ENCODE measurements around the gene SP7.
A peak's percentile ranks its signal among the peaks of the same experiment; 100 is the strongest.
"Not testable (repeated sequence)": the region's sequence is repeated elsewhere in the genome, so short reads cannot be mapped to it uniquely, and the experiment has no call there.

The SP7 gene

DNA sequence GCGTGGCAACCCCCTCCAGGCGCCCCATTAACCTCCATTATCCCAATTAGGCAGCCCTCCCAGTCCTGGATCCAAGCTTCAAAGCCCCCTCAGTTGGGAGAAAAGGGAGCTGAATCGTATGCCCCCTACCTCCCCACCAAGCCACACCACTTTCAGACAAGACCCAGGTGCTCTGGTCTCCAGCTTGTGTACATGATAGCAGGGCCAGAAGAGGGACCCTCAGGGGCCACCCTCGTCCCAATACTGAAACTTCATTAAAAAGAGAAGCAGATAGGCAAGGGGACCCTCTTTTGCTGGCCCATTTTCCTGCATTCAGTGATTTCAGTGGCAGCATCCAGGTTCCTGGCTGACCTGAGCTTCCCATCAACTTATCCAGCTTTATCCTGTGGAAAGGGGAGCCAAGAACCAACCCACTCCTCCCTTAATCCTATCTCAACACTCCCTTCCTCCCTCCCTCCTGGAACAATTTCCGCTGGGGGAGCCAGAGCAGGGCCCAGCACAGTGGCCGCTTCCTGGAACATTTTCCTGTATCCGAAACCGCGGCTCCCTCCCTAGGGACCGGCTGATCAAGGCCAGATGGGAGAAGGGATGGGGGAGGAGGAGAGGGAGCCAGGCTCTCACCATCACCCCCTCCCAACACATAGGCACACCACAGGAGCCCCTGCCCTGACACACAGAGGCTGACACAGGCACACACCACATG lies 9.5 kb upstream of the SP7 start:
- no peak for DNase-seq

DNA sequence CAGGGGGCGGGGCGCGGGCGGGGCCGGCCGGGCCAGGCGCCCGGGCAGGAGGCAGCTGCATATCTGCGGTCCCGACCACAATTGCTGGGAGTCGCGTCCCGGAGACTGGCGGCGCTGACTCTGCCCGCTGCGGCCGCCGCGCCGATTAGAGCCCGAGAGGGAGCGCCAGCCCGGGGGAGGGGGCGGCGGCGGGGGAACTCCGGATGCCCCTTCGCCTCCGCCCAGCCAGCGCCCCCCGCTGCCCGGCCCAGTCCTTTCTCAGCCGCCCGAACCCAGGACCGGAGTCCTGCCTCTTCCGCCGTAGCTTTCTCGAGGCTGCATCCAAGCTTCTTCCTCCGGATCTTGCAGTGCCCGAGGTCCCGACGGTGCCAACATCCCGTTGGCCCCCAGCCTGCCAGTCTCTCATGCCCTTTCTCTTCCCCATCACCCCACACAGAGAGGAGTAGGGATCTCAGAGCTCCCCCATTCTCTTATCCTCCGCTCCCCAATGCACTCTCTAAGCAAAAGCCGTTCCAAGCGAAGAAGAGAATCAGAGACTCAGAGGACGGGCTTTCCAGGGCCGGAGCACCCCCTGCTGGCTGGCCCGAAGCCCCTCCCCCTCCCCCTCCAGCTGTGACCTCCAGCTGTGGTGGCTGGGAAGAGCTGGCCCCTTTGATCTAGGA lies 8.8 kb upstream of the SP7 start:
- no peak for DNase-seq

DNA sequence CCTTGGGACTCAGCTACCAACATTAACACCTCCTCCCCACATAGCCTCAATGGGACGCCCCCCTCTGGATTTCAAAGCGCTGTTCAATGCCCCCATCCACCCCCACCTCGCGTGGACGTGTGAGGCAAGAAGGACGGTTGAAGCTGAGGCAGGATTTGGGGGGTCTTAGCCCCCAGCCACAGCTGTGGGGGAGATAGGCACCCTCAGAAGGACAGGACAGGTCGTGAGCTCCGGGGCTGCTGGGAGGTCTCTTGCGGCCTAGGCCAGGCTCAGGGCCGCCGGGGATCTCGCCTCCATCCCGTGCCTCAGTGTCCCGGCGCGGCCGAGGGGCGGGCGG lies 8.3 kb upstream of the SP7 start:
- no peak for DNase-seq

DNA sequence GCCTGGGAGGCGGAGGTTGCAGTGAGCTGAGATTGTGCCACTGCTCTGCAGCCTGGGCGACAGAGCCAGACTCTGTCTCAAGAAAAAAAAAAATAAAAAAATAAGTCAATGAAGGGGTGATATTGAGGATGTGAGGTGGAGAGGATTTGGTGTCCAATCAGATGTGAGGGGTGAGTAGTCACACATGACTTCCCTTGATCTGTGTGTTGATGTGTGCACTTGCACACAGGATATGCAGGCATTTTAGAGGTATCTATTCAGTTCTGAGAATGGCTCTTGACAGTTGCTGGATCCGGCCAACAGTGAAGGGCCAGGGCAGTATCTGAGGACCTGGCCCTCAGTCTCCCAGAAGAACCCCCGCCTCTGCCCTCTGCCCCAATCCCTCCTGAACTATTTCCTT lies 7.8 kb upstream of the SP7 start:
- no peak for DNase-seq

DNA sequence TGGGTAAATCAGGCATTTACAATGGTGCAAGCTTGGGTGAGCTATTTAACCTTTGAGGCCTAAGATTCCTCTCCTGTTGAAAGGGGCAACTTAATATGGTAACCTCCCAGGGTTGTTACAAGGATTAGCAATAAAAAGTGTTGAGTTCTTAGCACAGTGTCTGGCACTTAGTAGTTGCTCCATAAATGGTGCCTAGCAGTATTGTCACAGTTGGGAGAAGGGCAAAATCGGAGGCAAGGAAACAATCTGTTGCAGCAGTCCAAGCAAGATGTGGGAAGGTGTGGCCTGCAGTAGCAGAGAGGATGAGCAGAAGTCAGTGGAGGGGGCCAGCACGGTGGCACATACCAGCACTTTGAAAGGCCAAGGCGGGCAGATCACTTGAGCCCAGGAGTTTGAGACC lies 7.3 kb upstream of the SP7 start:
- no peak for DNase-seq

DNA sequence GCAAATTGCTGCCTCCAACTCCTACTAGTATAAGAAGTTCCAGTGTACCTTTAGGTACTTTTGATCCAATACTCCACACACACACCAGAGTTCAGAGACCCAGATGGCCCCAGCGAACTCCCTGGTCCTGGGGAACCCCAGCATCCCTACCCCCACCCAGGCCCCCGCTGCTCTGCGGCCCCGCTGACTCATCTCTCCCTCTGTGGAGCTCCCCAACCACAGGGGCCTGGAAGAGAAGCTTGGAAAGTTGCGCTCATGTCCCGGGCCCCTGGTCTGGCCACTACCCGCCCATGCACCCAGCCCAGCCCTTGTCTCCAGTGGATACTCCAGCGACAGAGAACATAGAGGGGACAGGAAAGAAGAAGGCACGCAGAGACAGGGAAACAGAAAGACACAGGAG lies 4.2 kb upstream of the SP7 start:
- DNase-seq: no peak

DNA sequence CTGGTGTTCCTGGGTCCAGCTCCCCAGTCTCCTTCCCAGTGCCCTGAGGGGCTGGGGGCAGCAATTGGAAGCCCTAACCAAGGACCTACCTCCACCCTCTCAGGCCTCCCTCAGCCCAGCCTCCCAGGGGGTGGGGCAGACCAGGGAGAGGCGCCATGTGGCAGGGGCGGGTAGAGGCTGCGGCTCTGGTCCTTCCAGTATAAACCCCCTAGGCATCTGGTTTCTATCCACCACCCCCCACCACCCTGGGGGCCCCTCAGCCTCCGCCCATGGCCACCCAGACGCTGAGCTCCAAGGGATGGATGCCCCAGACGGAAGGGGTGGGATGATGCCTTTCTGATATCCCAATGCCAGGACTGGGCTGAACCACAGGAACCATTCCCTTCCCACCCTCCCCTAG lies 2.8 kb upstream of the SP7 start:
- no peak for DNase-seq

DNA sequence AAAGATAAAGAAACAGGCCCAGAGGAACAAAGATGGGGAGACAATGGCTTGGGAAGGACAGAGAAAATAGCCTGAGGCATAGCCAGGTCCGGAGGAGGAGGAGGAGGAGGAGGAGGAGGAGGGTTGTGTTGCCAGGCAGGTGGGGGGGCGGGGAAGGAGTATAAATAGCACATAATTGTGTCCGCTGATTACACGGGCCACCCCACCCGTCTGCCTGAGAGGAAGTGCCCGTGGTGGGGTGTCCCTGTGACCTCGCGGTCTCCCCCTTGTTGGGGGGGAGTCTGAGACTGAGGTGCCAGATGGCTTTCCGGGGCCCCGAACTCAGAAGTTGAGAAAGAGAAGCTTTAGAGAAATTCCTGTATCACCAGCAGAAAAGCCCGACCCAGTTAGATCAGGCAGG lies 1.9 kb upstream of the SP7 start:
- no peak for DNase-seq

DNA sequence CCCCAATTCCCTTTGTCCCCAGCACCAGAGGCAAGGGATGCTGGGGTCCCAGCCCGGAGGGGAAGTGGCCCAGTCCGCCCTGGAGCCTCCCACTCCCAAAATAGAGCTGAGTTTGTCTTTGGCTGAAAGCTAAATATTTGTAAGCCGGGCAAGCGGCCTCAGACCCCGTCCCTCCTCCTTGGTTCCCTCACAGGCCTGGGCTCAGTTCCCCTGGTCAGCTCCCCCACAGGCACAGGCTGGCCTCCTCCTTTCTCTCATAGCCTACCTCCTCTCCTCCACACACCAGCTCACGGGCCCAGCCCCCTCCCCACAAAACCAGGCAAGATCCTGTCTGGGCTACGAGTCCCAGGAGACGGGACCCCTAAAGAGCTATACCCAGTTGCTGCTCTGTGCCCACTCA lies 1.3 kb downstream of the SP7 start:
- no peak for DNase-seq

DNA sequence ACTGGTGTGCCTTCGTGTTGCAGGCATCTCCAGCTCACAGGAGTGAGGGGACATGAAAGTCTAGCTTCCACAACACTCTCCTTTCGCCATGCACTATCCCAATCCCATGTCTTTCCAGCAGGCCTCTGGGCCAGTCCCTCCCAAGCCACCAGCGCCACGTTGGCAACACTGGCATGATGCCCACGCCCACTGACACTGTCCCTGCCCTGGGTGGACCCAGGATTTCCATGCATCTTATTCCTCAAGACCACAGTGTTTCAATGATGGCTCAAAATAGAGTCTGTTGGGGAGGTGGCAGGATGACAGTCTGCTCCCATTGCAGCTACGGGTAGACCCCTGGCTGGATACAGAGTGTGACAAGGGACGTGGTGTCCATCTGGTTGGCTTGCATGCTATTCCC lies 2.3 kb downstream of the SP7 start:
- no peak for DNase-seq

DNA sequence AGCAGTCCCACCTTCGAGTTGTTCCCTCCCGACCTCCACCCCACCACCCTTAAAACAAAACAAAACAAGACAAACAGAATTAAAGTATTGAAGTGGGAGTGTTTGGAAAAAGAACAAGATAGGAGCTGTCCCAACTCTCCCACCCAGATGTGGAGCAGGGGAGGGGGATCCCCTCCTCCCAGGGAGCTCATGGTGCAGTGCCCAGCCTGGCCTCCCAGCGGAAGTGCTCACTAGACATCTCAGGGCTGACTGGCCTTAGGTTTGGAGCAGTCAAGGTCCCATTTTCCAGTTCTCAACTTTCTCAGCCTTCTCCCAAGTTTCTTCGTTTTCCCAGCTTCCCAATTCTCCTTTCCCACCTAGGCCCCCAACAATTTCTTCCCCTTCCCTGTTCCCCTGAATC lies 2.9 kb downstream of the SP7 start:
- DNase-seq: no peak

DNA sequence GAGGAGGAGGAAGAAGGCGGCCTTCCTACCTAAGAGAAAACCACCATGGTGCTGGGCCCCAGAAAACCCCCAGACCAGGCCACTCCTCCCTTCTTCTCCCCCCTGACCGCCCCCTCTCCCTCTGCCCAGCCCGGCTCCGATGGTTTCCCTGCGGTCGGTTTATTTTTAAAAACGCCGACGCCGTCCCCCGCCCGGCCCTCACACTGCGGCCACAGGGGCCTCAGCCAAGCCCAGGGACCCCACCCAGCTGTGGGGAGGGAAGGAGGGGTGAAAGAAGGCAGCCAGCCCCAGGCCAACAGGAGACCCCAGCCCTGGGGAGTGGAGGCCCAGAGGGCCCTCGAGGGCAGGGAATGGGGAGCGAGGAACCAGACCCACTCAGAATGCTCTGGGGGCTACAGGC lies 3.4 kb downstream of the SP7 start:
- DNase-seq: no peak

DNA sequence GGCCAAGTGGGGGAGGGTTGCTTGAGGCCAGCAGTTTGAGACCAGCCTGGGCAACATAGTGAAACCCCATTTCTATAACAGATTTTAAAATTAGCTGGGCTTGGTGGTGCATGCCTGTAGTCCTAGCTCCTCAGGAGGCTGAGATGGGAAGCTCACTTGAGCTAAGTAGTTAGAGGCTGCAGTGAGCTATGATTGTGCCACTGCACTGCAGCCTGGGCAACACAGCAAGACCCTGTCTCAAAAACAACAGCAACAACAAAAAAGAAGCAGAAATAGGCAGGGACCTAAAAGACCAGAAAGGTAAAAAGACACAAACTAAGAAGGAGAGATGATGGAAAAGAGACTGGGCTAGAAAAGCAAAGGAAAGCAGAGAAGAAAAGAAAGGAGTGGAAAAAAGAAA lies 3.8 kb downstream of the SP7 start:
- DNase-seq: not testable (repeated sequence)

DNA sequence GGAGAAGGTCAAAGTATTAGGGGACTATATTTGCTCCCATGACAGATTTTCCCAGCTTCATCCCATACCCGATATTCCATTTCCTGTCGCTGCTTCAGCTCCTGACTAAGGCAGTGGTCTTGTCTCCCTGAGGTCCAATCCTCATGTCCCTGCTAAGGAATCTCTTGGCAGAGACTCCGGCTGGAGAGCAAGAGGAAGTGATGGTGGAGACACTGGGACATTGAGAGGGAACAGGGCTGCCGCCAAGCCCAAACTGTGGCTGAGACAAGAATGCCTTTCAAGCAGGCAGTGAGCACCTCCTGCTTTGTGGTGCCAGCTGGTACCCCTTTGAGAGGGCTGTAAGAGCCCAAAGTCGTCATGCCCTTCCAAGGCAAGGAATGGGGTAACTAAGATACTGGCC lies 5.5 kb downstream of the SP7 start:
- DNase-seq: no peak

DNA sequence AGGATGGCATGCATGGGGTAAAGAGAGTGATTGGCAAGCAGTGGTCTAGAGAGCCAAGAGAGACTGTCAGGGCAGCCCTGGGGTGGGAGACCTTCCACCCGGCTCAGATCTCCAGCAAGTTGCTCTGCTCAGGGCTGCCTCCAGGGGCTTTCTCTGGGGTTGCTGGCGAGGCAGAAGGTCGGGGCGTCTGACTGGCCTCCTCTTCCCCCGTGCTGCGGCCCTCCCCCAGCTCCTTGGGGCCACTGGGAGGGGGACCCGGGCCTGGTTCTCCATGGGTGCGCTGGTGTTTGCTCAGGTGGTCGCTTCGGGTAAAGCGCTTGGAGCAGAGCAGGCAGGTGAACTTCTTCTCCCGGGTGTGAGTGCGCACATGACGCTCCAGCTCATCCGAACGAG lies 8.1 kb downstream of the SP7 start:
- no peak for DNase-seq

DNA sequence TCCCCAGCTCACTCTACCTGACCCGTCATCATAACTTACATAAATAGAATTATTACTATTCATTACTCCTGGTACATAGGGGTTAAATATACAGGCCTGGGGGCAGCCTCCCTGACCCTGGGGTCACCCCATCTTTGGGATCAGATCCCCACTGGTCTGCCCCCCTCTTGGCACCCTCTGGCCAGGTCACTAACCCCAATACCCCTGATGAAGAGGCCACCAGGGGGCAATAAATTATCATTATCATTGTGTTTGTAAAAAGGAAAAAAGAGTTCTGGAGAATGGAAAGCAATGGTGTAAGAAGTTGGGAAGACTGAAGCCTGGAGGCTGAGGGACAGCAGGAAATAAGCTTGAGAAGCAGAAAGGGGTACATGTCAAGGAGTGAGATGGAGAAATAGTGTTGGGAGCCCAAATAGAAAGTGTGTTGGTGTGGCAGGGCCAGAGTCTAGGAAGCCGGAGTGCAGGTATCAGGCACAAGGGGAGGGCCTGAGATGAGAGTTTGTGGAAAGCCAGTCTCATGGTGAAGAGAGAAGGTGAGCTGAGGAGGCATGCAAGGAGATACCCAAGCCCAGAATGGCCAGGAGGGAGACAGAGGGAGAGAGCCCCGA lies 8.6 kb downstream of the SP7 start:
- no peak for DNase-seq

DNA sequence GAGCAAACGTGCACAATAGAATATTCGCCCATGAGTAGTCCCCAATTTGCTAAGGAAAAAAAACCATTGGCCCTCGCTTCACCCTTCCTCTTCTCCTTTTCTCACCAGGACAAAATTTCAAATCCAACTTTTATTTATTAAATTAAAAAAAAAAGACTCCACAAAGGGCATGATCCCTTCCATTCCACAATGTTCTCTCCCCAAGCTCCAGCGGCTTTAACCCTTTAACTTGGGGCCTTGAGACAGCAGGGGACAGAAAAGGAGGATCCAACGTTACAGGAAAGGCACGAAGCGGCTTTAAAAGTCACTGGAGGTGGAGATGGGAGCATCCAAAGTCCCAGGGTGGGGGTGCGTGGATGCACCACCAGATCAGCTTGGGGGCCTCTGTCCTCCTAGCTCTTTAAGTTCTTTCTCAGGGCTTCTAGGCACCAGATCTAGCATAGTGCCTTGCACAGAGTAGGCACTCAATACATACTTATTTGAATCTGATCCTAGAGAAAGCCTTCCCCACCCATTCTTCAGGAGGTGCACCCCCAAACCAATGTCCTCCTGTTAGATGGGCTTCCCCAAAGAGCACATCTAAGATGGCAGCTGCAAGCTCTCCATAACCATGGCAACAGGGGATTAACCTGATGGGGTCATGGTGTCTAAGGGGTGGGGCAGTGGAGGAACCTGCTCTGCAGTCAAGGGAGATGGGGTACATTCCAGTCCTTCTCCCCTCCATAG lies 9.5 kb downstream of the SP7 start:
- DNase-seq: no peak

DNA sequence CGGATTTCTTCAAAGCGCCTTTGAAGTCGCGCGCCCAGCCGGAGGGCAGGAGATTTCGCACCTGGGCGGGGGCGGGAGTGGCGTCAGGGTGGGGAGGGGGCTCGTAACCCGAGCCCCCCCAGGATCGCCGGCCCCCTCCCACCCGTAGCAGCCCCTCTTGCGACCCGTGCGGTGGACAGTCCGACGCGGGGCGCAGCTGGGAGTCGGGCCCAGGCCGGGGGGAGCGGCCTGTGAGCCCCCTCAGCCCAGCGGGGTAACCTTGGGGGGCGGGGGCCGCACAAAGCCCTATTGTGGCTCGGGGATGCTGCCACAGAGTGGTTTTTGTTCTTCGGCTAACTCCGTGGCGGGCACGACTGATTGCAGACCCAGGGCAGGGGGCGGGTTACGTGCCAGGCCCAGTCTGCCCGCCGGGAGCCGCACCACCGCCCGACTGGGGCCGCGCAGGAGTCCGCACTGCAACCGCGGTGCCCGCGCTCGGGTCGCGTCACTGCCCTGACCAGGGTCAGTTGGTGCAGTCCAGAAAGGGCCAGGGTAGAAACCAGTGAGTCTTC lies 10.6 kb downstream of the SP7 start:
- no peak for DNase-seq

DNA sequence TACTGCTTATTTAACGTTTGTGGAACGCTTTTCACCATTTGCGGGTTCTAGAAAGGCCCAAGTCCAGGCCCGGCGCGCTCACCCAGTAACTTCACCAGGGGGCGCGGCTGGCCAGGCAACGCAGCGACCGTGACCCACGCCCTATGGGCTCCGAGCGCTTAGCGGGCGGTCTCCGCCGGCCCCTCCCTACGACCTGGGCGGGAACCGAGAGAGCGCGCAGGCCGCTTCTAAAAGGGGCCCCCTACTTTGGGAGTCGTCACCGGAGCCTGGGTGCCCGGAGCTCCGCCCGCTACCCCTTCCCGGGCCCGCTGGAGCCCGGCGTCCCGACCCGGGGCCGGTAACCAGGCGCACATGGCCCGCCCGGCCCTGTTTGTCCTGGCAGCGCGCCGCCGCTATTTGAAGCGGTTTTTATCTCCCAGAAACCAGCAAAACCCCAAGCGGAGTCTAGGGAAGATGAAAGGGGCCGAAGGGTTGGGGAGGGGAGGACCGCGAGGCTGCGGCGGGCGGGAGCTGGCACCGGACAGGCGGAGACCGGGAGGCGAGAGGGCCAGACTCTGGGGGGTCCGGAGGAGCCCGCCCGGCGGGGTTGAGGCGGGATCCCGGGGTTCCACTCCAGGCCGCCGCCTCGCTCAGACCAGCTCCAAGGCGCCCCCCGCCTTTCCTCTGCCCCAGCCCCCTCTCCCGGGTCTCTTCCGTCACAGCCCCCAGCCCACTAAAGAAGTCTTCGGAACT lies 11.2 kb downstream of the SP7 start:
- DNase-seq: peak; percentile 52

DNA sequence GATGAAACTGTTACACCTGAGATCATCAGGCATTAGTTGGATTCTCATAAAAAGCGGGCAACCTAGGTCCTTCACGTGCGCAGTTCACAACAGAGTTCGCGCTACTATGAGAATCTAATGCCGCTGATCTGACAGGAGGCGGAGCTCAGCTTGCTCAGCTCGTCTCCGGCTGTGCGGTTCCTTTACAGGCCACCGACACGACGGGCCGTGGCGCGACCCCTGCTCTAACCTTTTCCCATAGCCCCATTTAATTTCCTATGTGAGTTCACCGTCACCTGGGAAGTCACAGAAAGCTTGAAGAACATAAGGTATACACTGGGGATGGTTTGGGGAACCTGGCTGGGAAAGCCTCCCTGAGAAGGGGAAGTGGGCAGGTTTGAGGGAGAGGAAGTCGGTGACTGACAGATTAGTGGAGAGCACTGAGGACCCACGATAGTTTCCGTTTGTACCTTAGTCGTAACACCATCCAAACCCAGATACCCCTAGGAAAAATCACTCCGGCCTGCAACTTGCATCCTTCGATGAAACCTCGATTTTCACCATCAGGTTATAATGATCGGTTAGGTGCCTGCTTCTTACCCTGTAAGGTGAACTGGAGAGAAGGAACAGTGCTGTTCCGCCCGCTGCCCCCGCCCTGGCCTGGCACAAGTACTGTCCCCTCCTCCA lies 11.9 kb downstream of the SP7 start:
- DNase-seq: no peak

DNA sequence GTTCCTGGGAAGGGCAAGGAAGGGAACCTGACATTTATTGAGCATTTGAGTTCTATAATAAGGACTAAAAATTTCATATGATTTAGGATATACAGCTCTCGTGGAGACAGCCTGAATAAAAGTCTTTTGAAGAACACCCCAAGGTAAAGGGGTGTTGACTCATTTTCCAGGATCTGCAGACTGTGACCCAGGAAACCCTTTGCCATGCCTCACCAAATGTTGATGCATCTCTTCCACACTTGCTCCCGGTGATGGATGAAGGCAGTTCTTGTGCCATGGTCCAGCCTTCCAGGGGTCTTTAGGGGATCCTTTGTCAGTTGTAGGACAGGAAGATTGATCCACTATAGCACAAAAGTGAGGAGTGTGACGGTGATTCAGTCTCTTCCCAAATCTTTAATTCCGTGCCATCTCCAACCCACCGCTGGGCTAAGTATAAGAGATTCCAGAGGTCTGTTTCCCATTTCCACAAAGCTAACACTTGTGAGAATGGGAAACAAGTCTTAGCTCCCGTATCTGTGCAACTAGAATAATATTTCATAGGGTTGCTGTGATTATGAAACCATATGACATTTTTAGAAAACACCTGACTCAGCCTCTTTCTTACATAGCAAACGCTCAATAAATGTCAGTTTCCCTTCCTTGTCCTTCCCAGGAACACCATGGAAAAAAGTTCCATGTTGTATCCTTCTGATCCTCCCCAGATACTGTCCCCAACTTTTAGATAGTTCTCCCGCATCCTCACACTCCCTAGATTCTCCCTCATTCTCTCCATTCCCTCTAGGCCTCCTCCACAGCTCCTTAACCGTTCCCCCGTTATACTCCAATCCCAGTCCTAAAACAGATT lies 15.6 kb downstream of the SP7 start:
- DNase-seq: no peak

DNA sequence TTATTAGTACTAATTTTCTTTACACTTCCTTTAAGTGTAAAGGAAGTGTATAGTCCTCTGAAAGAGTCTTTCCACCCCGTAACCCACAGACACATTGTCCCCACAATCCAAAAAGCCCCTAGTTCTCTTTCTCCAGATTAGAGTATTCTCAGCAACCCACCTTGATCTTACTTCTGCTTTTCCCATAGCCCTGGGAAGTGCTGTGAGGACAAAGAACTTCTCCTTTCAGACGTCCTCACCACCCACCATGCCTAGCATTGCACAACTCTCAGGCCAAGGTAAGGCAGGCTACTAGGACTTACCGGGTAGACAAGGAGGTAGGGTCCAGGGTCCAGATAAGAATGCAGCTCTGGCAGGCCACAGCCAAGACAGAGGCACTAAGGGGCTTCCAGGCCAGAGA lies 22.2 kb downstream of the SP7 start:
- DNase-seq: no peak
